ENCODE measurements around the gene BCL2.
A peak's percentile ranks its signal among the peaks of the same experiment; 100 is the strongest.

Gene BCL2

DNA sequence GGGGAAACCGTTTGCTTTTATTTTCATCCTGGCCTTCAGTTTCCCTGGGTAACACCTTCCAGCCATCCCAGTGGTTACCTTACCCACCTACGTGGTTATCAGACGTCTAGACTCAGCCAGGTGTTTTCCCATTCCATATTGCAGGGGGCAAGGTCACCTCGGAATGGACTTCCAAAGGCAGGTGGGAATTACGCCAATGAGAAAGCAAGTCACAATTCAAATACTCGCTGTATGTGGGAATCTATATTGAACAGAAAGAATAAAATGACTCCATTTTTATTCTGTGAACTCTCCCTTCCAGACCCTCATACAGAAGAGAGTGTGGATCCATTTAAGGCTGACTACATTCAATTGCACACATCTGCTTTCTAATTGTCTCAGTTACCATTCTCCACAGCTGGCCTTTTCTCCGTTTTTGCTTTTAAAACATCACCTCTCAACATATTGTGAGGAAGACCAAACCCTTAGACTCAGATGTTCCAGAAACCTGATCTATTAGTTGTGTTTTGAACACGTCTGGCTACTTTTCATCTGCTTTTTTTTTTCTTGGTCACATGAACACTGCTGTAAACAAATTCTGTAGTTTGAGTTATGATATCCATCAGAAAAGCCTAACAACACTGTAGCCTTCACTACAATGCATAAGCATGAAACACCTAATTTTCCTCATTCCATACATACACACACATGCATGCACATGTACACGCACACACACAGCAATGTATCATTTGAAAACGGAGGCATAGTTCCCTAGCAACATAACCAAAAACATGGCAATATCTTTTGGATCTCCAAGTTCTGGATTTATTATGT is 59.8 kb downstream of the BCL2 start:
- Histone ChIP-seq H3K9me3 (no peaks in the 10 kb centered on the region), H3K4me1 (no peaks in the 10 kb centered on the region), H3K36me3 (replicated peaks) (no peaks in the 10 kb centered on the region), H3K4me3 (no peak overlapping the region), H3K27me3 (ENCODE audit: low read depth) (no peaks in the 10 kb centered on the region)
- in situ Hi-C loops (cut with MboI; ENCODE audit: low sequenced_read_pairs): no loop called here
- no peak for DNase-seq (ENCODE audit: low spot score in 2 of 2)

DNA sequence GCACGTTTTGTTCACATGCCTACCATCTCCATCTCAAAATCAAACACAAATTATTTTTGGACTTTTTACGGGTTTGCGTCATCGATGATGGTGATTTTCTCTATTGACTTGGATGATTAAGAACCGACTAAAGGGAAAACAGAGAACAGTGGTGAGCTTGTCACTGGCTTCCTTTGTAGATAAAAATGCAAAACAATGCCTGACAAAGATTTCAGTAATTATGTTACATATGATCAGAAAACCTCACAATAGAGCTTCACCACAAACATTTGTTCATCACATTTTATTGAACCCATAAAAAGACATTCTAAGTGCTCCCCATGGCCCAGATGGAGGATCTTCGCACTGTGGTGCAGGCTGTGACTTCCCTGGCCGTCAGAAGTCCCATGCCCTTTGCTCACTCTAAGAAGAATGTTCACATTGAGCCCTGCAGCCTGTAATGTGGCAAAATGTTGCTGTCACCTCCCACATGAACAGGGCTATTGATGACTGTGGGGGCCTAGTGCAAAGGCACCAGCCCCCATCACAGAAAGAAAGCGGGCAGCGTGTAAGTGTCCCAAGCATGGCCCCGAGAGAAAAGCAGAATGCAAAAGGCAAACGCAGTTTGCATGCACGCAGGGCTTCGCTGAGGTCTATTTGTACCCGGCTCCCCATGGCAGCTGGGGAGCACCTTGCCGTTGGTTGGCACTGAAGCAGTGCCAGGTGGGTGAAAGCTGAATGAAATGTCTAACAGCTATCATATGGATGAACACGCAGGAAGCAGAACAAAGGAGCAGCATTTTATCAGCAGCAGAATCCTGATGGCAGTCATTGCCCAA is 60.6 kb downstream of the BCL2 start:
- DNase-seq (ENCODE audit: low spot score in 2 of 2): no peak
- H3K4me3 ChIP-seq: no peak overlapping the region
- no peaks in the 10 kb centered on the region for H3K9me3 ChIP-seq
- no peaks in the 10 kb centered on the region for H3K36me3 ChIP-seq (replicated peaks)
- no peaks in the 10 kb centered on the region for H3K27me3 ChIP-seq (ENCODE audit: low read depth)
- H3K4me1 ChIP-seq: no peaks in the 10 kb centered on the region
- in situ Hi-C loops (cut with MboI; ENCODE audit: low sequenced_read_pairs): no loop called here

- H3K9me3 ChIP-seq: no peaks in the 10 kb centered on the region
- no peaks in the 10 kb centered on the region for H3K27me3 ChIP-seq (ENCODE audit: low read depth)
- H3K36me3 ChIP-seq (replicated peaks): no peaks in the 10 kb centered on the region
- in situ Hi-C loops (cut with MboI; ENCODE audit: low sequenced_read_pairs): no loop called here
- DNase-seq (ENCODE audit: low spot score in 2 of 2): no peak
- no peak overlapping the region for H3K4me3 ChIP-seq
- H3K4me1 ChIP-seq: no peaks in the 10 kb centered on the region
These were observed 62.1 kb downstream of the BCL2 start for GRCh38 chr18:63257453-63257852.

- no peaks in the 10 kb centered on the region for H3K36me3 ChIP-seq (replicated peaks)
- H3K4me3 ChIP-seq: no peak overlapping the region
- no peaks in the 10 kb centered on the region for H3K4me1 ChIP-seq
- H3K9me3 ChIP-seq: no peaks in the 10 kb centered on the region
- no peak for DNase-seq (ENCODE audit: low spot score in 2 of 2)
- in situ Hi-C loops (cut with MboI; ENCODE audit: low sequenced_read_pairs): no loop called here
- no peaks in the 10 kb centered on the region for H3K27me3 ChIP-seq (ENCODE audit: low read depth)
These were observed 64.1 kb downstream of the BCL2 start for GRCh38 chr18:63255435-63255834.

GRCh38 chr18:63254716-63255399 is 64.7 kb downstream of the BCL2 start:
- no peak for DNase-seq (ENCODE audit: low spot score in 2 of 2)
- Histone ChIP-seq H3K4me1 (no peaks in the 10 kb centered on the region), H3K9me3 (no peaks in the 10 kb centered on the region), H3K4me3 (no peak overlapping the region), H3K36me3 (replicated peaks) (no peaks in the 10 kb centered on the region), H3K27me3 (ENCODE audit: low read depth) (no peaks in the 10 kb centered on the region)
- in situ Hi-C loops (cut with MboI; ENCODE audit: low sequenced_read_pairs): no loop called here

DNA sequence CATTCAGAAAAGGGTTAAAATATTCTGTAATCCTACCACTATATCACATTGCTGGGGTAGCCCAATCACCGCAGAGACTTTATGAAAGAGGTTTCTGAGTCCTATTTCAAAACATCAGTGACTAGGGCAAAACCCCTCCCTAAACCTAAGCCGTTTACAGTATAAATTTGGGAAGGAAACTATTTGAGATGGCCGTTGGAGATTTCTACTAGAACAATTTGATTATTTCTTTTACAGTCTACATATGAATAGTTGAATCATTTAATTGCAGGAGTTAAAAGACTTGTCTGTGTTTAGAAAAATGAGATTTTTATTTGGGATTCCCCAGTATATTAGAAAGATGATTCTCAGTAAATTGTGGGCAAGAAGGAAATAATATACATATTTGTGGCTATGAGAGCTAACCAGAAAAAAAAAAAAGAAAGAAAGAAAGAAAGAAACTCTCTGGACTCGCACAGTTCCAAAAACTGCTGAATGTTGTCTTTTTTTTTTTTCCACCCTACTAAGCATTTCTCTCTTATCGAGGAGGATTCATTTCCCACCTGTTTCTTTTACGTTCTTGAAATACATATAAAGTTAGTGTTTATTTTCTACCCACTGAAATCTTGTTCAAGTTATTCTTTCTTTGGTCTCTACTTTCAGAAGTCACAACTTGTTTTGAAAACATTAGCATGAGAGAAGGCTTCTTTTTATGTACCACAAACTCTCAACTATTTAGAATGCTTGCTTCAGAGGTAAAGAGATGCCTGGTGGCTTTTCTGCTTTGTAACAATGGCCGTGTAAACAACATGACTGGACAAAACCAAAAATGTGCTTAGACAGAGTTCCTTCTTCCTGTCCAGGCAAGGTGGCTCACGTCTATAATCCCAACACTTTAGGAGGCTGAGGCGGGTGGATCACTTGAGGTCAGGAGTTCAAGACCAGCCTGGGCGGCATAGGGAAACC is 65.9 kb downstream of the BCL2 start:
- Histone ChIP-seq H3K27me3 (ENCODE audit: low read depth) (no peaks in the 10 kb centered on the region), H3K4me1 (no peaks in the 10 kb centered on the region), H3K9me3 (no peaks in the 10 kb centered on the region), H3K36me3 (replicated peaks) (no peaks in the 10 kb centered on the region), H3K4me3 (no peak overlapping the region)
- in situ Hi-C loops (cut with MboI; ENCODE audit: low sequenced_read_pairs): no loop called here
- peak; percentile 10 to 20 for DNase-seq (ENCODE audit: low spot score in 2 of 2)

DNA sequence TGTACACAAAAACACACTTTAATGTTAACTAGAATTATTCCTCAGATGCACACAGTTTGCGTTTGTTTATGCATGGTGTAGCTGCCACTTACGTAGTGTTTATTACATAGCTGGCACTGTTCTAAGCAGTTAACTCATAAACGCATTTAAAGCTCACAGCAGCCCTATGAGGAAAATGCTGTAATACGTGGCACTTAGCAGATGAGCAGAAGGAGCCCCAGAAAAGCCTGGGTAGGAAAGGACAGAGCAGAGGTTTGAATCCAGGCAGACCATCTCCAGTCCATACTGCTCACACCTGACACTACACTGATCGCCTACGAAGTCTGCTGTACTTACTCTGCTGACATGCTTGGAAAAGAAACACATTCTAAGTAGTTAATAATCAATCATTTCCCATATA is 66.6 kb downstream of the BCL2 start:
- no peak for DNase-seq (ENCODE audit: low spot score in 2 of 2)
- Histone ChIP-seq H3K4me3 (no peak overlapping the region), H3K27me3 (ENCODE audit: low read depth) (no peaks in the 10 kb centered on the region), H3K9me3 (no peaks in the 10 kb centered on the region), H3K4me1 (no peaks in the 10 kb centered on the region), H3K36me3 (replicated peaks) (no peaks in the 10 kb centered on the region)
- in situ Hi-C loops (cut with MboI; ENCODE audit: low sequenced_read_pairs): no loop called here

DNA sequence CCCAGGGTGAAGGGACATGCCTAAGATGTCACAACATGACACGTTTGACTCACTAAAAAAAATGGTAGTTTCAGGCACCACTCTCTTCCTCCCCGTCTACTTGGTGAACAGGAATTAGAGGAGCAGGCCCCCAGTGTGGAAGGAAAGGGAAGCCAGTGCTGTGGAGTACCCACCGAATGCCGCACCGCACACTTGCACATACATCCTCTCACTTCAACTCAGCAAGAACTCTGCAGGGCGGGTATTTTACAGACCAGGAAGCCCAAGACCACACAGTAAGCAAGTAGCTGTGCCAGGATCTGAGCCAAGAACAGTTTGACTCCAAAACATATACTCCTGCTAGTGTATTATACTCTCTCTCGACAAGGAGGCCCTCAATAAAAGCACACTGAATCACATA is 69.8 kb downstream of the BCL2 start:
- Histone ChIP-seq H3K36me3 (replicated peaks) (no peaks in the 10 kb centered on the region), H3K4me3 (no peak overlapping the region), H3K4me1 (no peaks in the 10 kb centered on the region), H3K9me3 (no peaks in the 10 kb centered on the region), H3K27me3 (ENCODE audit: low read depth) (no peaks in the 10 kb centered on the region)
- in situ Hi-C loops (cut with MboI; ENCODE audit: low sequenced_read_pairs): no loop called here
- no peak for DNase-seq (ENCODE audit: low spot score in 2 of 2)

GRCh38 chr18:63247926-63248325 is 71.6 kb downstream of the BCL2 start:
- Histone ChIP-seq H3K4me3 (no peak overlapping the region), H3K4me1 (no peaks in the 10 kb centered on the region), H3K9me3 (no peaks in the 10 kb centered on the region), H3K27me3 (ENCODE audit: low read depth) (no peaks in the 10 kb centered on the region), H3K36me3 (replicated peaks) (no peaks in the 10 kb centered on the region)
- DNase-seq (ENCODE audit: low spot score in 2 of 2): no peak
- in situ Hi-C loops (cut with MboI; ENCODE audit: low sequenced_read_pairs): no loop called here

DNA sequence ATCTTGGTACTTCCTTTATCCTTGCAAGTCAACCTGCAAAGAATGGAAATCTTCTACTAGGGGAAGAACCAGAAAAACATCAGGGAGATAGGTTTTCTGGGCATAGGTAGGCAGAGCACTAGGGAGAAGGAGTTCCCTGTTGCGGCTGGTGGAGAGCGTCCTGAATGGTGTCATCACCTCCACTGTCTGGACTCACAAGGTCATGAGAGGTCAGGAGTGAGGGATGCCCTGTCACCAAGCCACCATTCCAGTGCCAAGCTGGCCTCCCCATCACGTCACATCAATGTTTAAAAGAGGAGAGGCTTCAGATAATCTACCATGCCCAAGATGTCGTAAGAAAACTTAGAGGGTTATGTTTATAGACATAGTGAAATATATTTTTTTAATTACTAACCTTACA is 72.1 kb downstream of the BCL2 start:
- no peak for DNase-seq (ENCODE audit: low spot score in 2 of 2)
- Histone ChIP-seq H3K4me1 (no peaks in the 10 kb centered on the region), H3K9me3 (no peaks in the 10 kb centered on the region), H3K4me3 (no peak overlapping the region), H3K27me3 (ENCODE audit: low read depth) (no peaks in the 10 kb centered on the region), H3K36me3 (replicated peaks) (no peaks in the 10 kb centered on the region)
- in situ Hi-C loops (cut with MboI; ENCODE audit: low sequenced_read_pairs): no loop called here

DNA sequence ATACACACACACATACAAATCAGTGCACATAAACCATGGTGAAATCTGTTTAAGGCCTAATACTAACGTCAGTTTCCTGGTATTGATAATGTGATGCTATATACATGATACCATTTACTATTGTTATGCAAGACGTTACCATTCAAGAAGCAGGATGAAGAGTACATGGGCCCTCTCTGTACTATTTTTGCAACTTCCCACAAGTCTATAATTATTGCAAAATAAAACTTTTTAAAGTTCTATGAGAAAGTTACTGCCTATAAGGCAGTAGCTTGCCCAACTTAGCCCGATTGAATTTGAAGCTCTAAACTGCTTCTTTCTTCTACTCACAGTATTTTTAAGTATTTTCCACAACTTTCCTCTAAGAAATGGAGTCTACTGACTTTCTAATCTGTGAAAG is 74.0 kb downstream of the BCL2 start:
- in situ Hi-C loops (cut with MboI; ENCODE audit: low sequenced_read_pairs): no loop called here
- no peaks in the 10 kb centered on the region for H3K36me3 ChIP-seq (replicated peaks)
- H3K9me3 ChIP-seq: no peaks in the 10 kb centered on the region
- no peaks in the 10 kb centered on the region for H3K27me3 ChIP-seq (ENCODE audit: low read depth)
- DNase-seq (ENCODE audit: low spot score in 2 of 2): no peak
- no peak overlapping the region for H3K4me3 ChIP-seq
- H3K4me1 ChIP-seq: no peaks in the 10 kb centered on the region

GRCh38 chr18:63244607-63245006 is 75.0 kb downstream of the BCL2 start:
- Histone ChIP-seq H3K9me3 (no peaks in the 10 kb centered on the region), H3K27me3 (ENCODE audit: low read depth) (no peaks in the 10 kb centered on the region), H3K4me3 (no peak overlapping the region), H3K36me3 (replicated peaks) (no peaks in the 10 kb centered on the region), H3K4me1 (no peaks in the 10 kb centered on the region)
- DNase-seq (ENCODE audit: low spot score in 2 of 2): no peak
- in situ Hi-C loops (cut with MboI; ENCODE audit: low sequenced_read_pairs): no loop called here

GRCh38 chr18:63241760-63242159 is 77.8 kb downstream of the BCL2 start:
- Histone ChIP-seq H3K4me1 (peaks cover 18% of the 10 kb centered on the region), H3K9me3 (no peaks in the 10 kb centered on the region), H3K27me3 (ENCODE audit: low read depth) (no peaks in the 10 kb centered on the region), H3K36me3 (replicated peaks) (no peaks in the 10 kb centered on the region), H3K4me3 (no peak overlapping the region)
- in situ Hi-C loops (cut with MboI; ENCODE audit: low sequenced_read_pairs): no loop called here
- no peak for DNase-seq (ENCODE audit: low spot score in 2 of 2)
